ENCODE results near the gene ANKS3.

- no peak for TF ChIP-seq ZBTB8A (tag by site-specific recombination; IDR thresholded peaks at IDR 0.05)
- TF ChIP-seq CTCF (tag by site-specific recombination; IDR thresholded peaks at IDR 0.05): no peak
- TF ChIP-seq REPIN1 (tag by site-specific recombination; IDR thresholded peaks at IDR 0.05; ENCODE audit: low read depth): no peak
- no peak for TF ChIP-seq ZNF350 (tag by site-specific recombination; IDR thresholded peaks at IDR 0.05)
- no peak for TF ChIP-seq ZNF549 (tag by site-specific recombination; IDR thresholded peaks at IDR 0.05)
- no peak for TF ChIP-seq ATF2 (tag by site-specific recombination; IDR thresholded peaks at IDR 0.05; ENCODE audit: low read depth)
- TF ChIP-seq SALL2 (tag by site-specific recombination; IDR thresholded peaks at IDR 0.05; ENCODE audit: borderline replicate concordance): no peak
- no peak for TF ChIP-seq ZSCAN4 (tag by site-specific recombination; IDR thresholded peaks at IDR 0.05)
- TF ChIP-seq ZNF510 (tag by site-specific recombination; IDR thresholded peaks at IDR 0.05; ENCODE audit: insufficient replicate concordance): no peak
- no peak for TF ChIP-seq ZNF580 (tag by site-specific recombination; IDR thresholded peaks at IDR 0.05)
- no peak for TF ChIP-seq SP7 (tag by site-specific recombination; IDR thresholded peaks at IDR 0.05)
- no peak for TF ChIP-seq ZNF274 (IDR thresholded peaks at IDR 0.05; ENCODE audit: low read length)
- no peak for TF ChIP-seq ZNF274 (tag by site-specific recombination; IDR thresholded peaks at IDR 0.05; ENCODE audit: borderline replicate concordance)
- no peak for TF ChIP-seq REST (tag by site-specific recombination; IDR thresholded peaks at IDR 0.05)
- TF ChIP-seq ZNF416 (tag by site-specific recombination; IDR thresholded peaks at IDR 0.05): no peak
Measured at GRCh38 chr16:4656221-4656620, 77.8 kb downstream of the ANKS3 start.
